GM21515 (cell line): ENCODE results near the gene ARPC1A.

Experiments
- ATAC-seq: cut with Tn5 transposase; IDR thresholded peaks from one replicate; pipeline ENCODE4 v1.9.1; 2021; ENCODE audit not compliant: unreplicated experiment

ARPC1A gene

DNA sequence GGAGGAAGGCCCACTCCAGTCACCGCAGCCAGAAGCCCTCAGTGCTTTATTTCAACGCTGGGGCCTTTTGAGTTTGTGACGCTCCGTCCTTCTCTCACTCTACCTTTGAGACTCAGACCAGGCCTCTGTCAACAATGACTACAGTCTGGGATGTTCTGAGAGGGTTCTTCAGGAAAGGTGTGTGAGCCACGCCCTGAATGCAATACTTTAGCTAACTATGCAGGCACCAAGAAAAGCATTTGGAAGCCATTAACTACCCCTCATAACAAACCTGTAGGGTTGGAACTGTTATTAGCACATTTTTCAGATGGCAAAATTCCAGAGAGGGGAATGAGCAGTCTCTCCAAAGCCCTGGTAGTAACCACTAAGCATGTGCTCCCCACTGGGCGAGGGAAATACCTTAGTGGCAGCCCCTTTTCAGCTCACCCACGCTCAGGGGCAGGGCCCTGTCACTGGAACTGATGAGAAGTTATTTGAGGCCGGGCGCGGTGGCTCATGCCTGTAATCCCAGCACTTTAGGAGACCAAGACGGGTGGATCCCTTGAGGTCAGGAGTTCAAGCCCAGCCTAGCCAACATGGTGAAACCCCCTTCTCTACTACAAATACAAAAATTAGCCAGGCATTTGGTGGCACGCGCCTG lies 43.2 kb downstream of the ARPC1A start:
- ATAC-seq, result no peak

DNA sequence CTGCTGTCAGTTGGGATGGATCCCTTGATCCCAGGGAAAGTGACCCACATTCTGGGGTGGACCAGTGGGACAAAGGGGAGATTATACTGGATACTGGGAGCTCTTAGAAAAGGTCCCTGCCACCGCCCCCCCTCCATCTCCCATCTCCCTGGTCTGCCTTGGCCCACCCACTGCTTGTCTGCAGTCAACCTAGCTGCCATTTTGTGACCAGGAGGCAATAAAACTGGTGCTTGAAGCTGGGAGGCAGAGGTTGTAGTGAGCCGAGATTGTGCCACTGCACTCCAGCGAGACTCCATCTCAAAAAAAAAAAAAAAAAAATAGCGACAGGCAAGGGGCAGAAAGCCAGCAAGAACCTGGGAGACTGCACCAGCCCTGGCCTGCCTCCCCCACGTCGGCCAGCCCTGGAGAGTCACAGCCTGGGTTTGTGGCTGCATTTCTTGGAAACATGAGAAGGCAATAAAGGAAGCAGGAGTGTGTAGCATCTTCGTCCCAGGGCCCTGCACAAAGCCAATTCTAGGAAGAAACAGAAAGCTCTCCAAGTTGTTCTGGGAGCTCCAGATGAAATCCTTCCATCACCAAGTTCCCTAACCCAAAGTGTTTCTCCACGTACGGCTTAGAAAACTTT lies 44.2 kb downstream of the ARPC1A start:
- ATAC-seq, result no peak

DNA sequence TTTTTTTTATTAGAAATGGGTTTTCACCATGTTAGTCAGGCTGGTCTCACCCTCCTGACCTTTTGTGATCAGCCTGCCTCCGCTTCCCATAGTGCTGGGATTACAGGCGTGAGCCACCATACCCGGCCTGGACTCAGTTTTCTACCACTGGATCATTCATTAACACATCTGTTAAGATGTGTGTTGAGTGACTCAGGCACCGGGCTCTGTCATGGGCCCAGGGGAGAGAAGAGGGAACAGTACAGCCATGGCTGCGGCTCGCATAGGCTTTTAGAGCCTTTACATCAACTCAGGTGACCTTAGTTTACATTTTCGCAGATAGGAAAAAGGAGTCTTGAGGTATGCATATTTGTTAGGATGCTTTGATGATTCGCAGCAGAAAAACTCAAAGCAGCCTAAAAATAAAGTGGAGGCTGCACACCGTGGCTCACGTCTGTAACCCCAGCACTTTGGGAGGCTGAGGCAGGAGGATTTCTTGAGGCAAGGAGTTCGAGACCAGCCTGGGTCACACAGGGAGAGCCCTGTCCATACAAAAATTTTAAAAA lies 45.8 kb downstream of the ARPC1A start:
- no peak for ATAC-seq

DNA sequence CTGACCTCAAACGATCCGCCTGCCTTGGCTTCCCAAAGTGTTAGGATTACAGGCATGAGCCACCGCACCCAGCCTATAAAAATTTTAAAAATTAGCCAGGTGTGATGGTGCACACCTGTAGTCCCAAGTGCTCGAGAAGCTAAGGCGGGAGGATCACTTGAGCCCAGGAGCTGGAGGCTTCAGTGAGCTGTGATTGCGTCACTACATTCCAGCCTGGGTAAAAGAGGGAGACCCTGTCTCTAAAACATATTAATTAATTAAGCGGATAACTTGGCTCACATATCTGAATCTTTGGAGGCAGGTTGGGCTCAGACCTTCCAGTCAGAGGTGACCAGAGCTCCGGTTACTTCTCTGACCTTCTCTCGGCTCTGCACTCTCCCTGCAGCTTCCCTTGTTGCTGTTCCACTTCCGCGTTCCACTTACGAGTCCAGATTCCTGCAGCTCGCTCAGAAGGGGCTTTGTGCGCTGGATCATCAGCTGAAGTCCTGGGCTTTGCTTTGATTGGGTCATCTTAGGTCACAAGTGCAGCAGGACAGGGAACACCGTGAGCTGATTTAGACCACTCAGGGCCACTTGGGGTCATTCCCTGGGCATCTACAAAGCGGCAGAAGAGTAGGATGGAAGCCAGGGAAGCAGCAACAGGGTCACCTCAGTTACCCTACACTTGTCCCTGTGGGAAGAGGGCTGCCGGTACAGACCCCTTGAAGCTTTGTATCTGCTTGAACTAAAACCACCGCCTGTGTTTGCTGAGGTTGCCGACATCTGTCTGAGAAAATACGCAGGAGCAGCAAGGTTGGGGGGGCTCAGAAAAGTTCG lies 46.8 kb downstream of the ARPC1A start:
- no peak for ATAC-seq

DNA sequence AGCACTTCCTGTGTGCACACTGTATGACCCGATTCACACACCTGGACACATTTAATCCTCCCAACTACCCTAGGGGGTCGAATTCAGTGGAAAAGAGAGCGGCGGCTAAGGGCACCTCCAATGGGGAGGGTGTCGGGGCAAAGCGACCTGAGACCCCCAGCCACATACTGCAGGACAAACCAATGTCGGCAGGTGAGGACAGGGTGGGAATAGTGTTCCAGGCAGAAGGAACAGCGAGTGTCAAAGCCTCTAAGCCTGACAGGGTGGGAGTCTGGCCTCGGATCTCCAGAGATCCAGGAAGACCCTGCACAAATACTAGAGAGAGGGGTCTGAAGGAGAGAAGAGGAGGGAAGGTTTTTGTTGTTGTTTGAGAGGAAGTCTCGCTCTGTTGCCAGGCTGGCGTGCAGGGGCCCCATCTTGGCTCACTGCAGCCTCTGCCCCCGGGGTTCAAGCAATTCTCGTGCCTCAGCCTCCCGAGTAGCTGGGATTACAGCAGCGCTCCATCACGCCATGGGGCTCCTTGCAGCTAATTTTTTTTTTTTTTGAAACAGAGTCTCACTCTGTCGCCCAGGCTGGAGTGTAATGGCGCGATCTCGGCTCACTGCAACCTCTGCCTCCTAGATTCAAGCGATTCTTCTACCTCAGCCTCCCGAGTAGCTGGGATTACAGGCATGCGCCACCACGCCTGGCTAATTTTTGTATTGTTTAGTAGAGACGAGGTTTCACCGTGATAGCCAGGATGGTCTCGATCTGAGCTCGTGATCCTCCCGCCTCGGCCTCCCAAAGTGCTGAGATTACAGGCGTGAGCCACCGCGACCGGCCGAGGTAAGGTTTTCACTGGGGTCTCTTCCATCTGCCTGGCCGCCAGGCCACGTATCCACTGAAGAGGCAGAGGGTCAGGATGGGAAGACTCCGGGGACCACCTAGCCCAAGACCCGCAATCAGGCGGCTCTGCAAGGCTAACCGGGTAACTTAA lies 47.7 kb downstream of the ARPC1A start:
- ATAC-seq, result no peak

DNA sequence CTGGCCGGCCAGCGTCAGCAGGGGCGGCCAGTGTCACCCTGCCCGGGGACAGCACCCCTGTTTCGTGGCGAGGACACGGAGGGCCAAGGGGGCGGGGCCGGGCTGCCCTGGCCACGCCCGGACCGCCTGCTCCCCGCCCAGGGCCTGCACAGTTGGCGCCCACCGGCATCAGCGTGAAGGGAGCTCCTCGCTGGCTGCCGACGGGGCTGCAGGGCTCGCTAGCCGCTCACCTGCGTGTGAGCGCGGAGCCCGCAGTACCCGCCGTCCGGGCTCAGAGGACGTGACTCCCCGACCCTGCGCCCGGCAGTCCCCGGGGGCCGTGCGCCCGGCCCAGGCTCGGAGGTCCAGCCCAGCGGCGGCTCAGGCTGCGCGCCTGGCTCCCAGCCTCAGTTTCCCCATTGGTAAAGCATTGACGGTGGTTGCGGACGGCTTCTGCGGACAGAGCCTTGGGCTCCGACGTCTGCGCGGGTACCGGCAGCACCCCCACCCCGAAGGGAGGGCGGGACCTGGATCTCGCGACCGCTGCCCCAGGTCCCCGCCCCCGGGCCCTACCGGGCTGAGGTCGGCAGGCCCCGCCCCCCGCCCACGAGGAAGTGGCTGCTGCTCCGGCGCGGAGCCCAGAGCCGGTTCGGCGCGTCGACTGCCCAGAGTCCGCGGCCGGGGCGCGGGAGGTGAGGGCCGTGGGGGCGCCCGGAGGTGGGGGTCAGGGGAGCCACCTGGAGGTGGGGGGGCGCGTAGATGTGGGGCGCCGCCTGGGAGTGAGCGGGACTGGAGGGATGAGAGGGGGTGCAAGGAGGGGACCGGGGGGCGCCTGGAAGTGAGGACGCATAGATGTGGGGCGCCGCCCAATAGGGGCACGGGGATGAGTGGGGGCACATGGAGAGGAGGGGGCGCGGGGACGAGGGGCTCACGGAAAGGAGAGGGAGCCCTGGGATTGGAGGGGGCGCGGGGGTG lies 48.7 kb downstream of the ARPC1A start, which contains the start of gene ARPC1B:
TSS of gene ARPC1B (plus strand) at position 620 of the 954 bp plus-strand sequence. CDS start 10,985 bp downstream, outside the sequence.
- peak; percentile 53 for ATAC-seq

DNA sequence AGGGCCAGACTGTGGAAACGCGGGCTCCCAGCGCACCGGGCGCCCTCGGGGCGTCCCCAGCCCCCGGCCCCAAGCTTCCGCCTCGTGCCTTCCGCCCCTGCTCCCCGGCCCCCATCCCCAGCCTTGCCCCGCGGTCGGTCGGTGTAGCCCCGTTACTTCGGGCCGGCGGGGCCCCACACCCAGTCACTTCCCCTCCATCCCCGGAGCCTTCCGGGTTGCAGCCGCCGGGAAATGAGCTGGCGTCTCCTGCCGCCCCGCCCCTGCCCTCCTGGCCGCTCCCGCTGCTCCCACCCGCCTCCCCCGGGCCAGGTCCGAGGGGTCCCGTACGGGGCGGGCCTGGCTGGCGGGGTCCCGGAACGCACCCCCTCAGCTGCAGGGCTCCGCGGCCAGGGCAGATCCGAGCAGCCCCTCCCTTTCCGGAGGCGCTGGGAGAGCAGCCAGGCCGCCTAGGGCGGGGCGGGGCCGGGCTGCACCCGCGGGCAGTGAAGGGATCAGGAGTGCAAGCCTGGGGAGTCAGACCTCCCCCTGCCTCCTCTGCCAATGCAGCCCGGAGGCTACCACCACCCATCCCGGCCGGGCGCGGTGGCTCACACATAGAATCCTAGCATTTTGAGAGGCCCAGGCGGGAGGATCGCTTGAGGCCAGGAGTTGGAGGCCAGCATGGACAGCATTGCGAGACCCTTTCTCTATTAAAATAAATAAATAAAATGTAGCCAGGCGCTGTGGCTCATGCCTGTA lies 49.5 kb downstream of the ARPC1A start:
- ATAC-seq, result peak; percentile 45

DNA sequence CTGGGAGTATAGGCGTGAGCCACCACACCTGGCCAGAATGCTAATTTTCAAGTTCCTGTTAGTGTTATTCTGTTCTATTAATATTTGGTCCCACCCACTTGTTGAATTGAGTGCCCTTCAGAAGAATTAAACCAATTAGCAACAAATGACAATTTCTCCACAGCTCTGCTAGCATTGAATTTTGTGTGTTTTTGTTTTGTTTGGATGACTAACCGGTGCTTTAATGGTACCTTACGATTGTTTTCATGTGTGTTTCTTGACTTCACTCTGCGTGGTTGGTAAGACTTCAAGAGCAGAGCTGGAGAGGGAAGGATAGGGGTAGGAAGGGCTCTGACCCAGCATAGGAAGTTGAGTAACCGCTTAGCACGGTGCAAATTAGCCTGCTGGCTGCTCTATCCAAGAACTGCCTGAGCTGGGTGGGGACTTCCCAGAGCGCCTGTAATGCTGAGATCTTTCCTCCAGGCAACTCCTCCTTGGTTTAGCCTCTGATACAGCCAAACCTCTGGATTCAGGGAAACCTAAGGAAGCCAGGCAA lies 53.4 kb downstream of the ARPC1A start:
- ATAC-seq, result no peak

DNA sequence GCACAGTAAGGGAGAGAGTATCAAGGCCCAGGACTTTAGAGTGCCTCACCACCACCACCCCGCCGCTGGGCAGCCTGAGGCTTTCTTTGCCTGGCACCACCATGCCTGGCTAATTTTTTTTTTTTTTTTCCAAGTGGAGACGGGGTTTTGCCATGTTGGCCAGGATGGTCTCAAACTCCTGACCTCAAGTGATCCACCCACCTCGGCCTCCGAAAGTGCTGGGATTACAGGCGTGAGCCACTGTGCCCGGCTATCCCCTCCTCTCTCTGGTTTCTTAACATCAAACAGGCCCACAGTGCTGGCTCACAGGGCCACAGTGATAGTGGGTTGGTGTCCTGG lies 54.0 kb downstream of the ARPC1A start:
- peak; percentile 9 for ATAC-seq

DNA sequence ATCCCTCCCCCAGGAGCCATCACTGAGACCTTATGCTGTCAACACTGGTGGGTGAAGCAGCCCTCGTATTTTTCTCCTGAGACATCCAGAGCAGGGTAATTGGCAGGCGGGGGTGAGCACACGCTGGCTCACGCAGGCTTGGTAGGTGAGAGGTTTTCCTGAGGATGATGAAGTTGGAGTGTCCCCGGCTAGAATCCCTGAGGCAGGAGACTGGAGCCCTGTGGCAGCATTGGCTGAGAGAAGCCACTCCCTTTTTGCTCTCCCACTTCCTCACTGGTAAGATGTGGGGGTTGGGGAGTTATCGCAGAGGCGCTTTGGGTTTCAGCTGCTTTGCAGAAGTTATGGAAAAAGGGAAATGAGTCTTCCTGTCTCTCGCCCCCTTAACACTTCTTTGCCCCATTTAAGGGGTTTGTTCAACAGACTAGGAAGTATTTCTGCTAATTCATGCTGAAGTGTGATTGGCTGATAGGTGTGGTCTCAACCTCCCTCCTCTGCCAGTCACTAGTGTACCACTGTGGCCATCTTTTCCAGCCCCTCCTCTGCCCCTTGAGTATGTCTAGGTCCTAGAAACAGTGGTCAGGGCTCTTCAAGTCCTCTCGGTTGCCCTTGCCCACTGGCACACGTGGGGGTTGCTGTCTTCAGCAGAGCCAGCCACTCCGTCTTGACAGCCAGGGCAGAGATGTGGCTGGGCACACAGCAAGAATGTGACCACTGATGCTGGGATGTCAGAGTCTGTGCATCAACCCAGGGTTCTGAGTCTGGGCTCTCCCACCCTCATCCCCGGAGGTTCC lies 54.5 kb downstream of the ARPC1A start:
- ATAC-seq, result peak; percentile 36

DNA sequence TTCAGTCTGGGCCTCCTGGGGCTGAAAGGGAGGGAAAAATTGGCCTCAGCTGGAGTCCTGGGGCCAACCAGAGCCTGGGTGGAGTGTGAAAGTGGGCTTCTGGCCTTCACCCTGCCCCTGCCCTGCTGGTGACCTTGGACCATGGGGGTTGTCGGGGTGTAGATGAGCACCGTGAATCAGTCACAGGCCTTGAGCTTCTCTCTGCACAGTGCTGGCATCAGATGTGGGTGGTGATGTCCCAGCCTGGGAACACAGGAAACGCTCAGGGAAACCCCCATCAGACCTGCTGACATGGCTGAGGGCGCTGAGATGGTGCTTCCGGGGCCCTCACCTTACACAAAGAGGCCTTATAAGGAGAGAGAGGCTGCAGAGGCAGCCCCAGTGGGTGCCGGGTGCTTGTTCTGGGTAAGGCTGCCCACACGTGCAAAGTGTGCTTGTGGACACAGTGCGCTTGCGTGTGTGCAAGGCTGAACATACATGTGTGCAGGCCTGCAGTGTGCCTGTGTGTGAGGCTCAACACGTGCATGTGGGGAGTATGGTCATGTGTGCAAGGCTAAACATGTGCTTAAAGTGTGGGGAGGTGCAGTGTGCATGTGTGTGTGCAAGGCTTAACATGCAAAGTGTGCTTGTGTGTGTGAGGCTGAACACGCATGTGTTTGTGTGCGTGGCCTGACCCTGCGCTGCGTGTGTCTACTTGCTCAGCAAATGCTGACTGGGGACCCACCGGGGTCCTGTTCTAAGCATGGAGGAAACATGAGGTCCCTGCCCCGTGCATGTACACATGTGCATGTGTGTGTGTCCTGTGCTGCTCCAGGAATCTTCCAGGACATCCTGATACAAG lies 55.3 kb downstream of the ARPC1A start:
- peak; percentile 62 for ATAC-seq

DNA sequence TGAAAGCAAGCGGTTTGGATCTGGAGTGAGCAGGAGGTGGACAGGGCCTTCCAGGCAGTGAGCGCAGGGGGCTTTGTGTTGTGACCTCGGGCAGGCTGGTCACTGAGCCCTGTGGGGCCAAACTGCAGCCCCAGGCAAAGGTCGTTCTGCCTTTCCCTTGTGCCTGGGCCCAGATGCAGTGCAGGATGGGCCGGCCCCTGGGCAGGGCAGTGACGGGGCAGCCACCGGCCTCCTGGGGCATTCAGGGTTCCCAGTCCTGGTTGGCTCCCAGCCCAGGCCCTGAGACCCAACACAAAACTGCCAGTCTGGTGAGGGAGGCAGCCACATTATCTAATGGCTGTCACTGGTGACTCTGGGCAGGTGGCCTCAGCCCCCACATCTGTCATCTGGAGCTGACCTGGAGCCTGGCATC lies 56.0 kb downstream of the ARPC1A start:
- no peak for ATAC-seq

DNA sequence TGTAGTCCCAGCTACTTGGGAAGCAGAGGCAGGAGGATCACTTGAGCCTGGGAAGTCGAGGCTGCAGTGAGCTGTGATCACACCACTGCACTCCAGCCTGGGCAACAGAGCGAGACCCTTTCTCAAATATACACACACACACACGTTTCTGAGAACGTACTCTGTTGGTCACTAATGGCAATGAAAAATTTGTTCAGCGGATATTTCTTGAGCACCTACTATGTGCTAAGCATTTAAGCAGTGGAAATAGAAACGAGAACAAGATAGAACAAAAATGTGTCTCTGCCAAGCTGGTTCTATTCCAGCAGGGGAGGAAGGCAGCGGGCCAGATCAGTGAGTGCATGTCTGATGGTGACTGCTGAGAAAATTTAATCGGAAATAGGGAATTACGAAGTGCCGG lies 57.5 kb downstream of the ARPC1A start:
- ATAC-seq, result no peak

DNA sequence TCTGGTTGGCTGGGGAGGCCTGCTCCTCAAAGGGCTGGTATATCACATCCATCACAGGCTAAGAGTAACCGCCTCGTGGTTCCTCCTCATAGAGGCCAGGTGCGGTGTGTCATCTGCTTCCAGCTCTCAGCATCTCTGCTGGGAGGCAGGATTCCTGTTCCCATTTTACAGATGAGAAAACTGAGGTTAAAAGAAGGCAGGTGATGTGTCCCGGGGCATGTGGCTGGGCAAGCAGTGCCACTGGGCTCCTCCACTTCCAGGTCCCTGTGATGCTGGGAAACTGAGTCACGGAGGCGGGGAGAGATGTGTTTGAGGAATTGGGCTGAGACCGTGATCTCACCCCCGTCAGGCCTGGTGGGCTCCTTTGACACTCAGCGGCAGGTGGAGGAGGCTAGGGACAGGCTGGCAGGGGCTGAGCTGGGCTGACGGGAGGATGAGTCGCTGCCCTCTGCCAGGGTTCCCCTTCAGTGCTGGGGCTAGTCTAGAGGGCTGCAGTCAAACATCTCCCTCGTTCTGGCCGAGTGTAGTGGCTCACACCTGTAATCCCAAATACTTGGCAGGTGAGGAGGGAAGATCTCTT lies 58.2 kb downstream of the ARPC1A start:
- ATAC-seq, result no peak

DNA sequence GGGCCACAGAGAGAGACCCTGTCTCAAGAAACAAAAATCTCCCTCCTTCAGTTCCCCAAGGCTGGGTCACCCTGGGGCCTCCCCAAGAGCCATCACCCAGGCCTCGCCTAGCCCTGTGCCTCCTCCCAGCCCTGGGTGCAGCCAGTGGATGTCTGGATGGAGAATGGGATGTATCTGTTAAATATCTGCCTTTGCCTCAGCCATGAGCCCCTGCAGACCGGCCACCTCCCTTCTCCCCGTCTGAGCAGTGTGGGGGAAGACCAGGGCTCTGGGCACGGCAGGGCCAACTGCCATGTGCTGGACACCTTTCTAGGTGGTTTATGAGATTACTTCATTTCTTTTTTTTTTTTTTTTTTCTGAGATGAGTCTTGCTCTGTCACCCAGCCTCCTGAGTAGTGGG lies 58.8 kb downstream of the ARPC1A start:
- ATAC-seq, result no peak

DNA sequence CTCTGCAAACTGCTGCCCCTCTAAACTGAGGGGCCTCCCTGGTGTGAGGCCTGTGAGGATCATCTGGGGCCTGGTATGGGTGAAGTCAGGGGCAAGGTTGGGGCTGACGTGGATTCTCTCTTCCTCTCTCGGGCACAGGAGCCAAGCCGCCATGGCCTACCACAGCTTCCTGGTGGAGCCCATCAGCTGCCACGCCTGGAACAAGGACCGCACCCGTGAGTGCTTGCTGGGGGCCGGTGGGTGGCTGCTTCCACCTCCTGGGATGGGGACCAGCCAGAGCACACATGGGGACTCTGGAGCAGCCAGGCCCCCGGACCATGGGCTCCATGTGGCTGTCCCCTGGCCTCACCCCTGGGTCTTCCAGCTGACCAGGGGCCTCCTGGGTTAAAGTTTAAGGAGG lies 59.9 kb downstream of the ARPC1A start:
- ATAC-seq, result no peak
